ENCODE measurements around the gene AJAP1.

The AJAP1 gene

GRCh38 chr1:4631321-4631720 is 23.1 kb upstream of the AJAP1 start:
- no peak for DNase-seq

- no peak for DNase-seq
Observed at GRCh38 chr1:4633346-4633745, 21.1 kb upstream of the AJAP1 start.

DNA sequence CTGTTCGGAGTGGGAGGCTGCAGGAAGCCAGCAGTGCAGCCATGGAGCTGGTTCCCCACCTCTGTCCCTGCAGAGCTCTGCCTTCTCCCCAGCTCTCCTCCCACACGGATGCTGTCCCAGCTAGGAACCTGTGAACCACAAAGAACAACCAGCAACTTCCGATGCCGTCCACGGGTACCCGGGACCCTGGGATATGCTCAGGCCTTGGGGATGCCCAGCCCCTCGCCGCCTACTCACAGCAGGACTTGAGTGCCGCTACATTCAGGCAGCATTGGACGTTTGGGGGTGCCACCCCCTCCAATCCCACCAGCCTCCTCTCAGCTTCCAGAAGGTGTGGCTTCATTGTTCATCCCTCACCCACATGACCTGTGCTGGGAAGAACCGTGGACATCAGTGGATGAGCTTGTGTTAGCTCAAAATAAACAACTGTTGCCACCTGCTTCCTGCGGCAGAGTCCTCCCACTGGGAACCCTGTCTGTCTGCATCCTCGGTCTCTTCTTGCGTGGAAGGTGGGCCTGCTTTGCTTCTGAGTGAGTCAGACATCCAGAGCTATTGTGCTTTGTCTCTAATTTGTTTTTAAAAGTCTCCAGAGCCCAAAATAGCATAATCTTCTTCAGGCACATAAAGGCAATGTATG is 20.1 kb upstream of the AJAP1 start:
- no peak for DNase-seq

DNA sequence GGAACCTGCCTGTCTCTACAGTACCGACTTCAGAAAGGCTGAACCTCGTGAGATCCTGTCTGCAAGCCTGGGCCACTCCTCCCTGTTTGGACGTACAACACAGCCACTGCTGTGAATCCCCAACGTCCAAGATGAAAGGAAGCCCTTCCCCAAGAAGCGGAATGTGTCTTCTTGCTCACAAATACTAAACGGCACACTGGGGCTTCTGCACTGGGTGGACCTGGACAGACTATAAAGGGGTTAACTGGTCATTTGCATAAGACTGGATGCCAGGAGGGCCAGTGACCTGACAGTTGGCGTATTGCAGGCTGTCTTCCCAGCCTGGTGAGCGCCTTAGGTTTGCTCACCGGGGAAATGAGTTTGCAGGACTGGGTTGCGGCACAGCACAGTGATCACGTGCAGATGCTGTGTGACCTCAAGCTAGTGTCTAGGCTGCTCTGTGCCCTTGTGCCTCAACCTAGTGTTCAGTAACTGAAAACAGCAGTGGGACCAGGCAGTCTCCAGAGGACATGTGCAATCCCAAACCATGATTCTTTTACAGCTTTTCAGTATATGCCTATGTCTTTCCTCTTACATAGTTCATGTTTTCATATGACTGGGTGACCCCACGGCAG is 19.5 kb upstream of the AJAP1 start:
- no peak for DNase-seq

GRCh38 chr1:4636186-4636585 is 18.2 kb upstream of the AJAP1 start:
- DNase-seq, result no peak

- DNase-seq, result no peak
Observed at GRCh38 chr1:4636644-4637380, 17.6 kb upstream of the AJAP1 start.

DNA sequence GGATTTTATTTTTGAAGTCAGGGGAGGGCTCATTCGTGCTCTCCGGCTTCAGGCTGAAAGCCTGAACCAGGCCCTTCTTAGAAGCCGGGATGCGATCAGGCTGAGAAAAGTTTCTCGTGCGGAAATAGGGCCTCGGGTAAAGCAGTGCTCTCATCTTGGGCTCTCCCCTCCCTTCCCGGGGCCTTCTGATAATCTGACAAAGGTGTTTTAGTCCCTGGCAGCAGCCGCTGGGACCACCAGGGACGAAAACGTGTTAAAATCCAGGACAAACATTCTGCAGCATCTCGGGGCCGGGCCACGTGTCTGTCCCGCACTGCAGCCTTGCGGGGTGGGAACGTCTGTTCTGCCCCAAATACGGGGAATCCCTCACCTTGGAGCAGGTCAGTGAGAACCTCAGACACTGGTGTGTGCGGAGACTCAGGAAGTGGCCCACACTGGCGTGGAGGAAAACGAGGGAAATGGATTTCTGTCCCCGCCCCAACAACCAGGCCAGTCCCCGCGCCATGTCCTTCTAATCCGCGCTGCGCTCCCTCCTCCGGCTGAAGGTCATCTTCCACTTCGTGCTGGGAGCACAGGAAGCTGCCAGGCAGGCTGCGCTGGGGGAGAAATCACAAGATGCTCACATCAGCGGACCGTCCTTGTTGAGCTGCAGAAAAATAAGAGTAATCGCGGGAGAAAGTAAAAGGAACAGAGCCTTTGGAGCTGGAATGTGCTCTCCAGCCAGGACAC is 16.6 kb upstream of the AJAP1 start:
- DNase-seq, result no peak

DNA sequence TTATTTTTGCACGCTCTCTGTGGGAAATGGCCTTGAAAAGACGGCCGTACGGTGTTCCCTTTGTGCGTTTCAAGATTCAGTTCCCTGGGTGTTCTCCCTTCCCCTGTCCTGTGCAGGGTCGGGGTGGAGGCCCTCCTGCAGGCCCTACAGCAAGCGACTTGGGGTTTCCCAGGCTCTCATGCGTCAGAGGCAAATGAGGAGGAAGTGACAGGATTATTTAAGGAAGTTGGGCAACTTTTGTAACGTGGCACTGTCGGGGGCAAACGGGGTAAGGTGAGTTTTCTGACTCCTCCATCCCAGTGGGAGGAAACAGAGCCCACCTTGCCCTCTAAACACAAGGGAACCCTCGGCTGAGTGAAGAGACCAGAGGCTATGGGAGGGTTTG is 16.1 kb upstream of the AJAP1 start:
- DNase-seq, result no peak

- no peak for DNase-seq
Observed at GRCh38 chr1:4640931-4641330, 13.5 kb upstream of the AJAP1 start.

GRCh38 chr1:4647391-4647790 is 7.0 kb upstream of the AJAP1 start:
- no peak for DNase-seq

GRCh38 chr1:4648657-4649056 is 5.8 kb upstream of the AJAP1 start:
- DNase-seq, result no peak

DNA sequence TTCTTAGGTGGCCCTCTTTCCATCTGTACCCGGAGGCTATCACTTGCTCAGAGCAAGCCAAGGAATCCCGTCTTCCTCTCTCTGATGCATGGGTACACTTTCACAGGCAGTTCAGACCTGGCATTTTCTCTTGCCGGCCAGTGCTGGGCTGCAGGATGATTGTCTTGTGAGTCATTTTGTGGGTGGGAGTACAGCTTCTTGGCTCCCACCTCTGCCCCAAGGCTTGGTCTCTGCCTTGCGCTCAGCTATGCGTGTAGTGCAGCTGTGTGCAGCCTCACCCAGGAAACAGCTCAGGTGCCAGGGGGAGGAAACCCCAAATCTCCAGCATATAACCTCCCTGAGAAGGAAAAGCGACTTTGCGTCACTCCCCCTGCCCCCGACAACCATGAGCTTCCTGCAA is 3.9 kb upstream of the AJAP1 start:
- no peak for DNase-seq

DNA sequence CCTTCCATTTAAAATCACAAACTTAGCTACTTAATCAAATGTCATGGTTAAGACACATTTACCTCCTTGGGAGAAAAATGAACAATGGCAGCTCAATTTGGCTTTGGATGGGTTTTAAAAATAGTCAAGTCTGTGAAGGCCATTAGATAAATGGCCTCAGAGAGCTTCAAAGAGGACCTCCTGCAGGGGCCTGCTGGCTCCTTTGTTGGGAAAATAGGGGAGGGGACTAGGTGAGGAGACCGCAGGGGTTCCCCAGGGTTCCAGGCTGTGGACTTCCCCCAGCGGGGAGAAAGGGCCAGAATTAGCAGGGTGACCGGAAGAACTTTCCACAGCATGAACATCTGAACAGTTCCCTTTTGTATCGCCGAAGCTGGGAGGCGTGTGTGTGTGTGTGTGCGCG is 3.4 kb upstream of the AJAP1 start:
- no peak for DNase-seq

- peak; percentile 32 to 46 for DNase-seq
Observed at GRCh38 chr1:4652631-4653327, 1.6 kb upstream of the AJAP1 start.

DNA sequence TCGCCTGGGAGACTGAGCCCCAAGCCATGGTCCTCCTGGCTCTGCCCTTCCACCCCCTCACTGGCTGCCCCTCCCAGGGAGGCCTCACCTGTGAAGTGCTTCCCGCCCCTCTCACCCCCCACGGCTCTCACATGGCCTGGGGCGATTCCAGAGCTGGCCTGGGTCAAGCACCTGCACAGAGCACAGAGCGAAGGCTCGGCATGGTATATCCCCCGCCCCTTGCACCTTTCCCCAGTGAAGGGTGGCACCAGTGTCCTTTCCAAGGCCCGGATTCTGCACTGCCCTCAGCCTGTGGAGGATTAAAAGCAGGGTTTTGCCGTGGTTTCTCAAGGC is 1.1 kb upstream of the AJAP1 start:
- no peak for DNase-seq

- no peak for DNase-seq
Observed at GRCh38 chr1:4654764-4655673, 610 bp downstream of the AJAP1 start.

GRCh38 chr1:4655674-4656532 is 1.5 kb downstream of the AJAP1 start:
- no peak for DNase-seq

DNA sequence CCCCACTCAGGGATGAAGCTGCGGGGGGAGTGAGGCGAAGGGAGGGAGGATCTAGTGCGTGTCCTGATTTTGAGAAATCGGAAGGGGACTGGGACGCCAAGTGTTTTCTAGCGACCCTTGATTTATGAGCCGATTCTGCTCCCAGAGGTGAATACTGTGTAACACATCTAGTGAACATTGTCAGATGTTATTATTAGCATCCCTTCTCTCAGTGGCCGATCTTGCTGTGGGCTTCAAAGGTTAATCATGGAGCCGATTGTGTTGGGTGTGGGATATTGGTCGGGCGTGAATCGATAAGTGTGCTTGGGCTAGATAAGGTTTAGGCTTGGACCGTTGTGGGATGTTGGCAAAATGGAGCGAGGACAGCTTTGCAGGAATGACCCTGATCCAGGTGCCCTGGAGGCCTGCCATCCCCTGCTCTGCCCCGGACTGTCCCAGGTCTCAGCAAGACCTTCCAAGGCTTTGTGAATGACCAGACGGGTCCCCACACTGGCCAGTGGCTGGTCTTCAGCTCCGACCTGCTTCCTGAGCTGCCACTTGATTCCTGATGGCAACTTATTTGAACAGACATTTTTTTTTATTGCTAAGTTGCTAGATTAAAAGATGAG is 2.2 kb downstream of the AJAP1 start:
- DNase-seq, result no peak

- no peak for DNase-seq
Observed at GRCh38 chr1:4657244-4657789, 2.9 kb downstream of the AJAP1 start.

DNA sequence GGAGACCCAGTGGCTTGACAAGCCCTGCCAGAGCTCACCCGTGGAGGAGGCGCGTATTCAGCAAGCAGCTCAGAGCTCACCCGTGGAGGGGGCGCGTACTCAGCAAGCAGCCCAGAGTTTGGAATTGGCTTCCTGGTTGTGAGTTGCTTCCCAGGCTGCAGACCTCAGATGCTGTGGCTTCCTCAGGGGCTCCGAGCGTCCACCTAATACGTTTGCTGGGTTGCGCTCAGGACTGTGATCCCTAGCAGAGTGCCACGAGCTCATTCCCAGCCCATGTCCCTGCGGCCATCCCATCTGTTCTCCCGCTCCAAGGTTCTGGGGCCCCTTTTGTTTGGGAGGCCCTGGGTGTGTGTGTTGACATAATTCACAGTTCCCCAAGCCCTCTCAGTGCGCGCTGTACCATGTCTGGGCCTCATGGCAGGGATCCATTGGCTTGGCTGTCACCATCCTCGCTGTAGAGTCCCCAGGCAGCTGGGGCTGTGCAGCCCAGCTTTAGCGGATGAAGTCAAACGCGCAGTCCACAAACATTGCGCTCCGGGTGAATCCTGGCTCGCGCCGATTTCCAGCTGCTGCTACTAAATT is 3.6 kb downstream of the AJAP1 start:
- DNase-seq, result no peak
